Activated T-helper 1 cell treated with anti-CD3 and anti-CD28 coated beads, Interleukin-12 subunit alpha, Interleukin-12 subunit beta, Interleukin-2, Interleukin-4 antibody, amounts not matched to agents 30 ng/mL and 10 ng/mL and 1 ng/mL, durations not matched to agents 14 hours and 24 hours and 36 hours (primary cell): ENCODE measurements around the gene CAMKK1. TPM values are rescaled to one million over a fixed set of nuclear protein-coding genes. Genes with fewer than 3 reads are reported as not detected.

Source experiments
- DNase-seq: peaks from one replicate; pipeline ENCODE4 v3.0.0; 2021; ENCODE audit warnings: low spot score
- H3K27ac Mint-ChIP-seq: one replicate; pipeline ENCODE4 v1.8.0; 2021; ENCODE audit warnings: mild to moderate bottlenecking, mixed read lengths
- H3K27me3 Mint-ChIP-seq: one replicate; pipeline ENCODE4 v1.8.0; 2022; ENCODE audit warnings: mild to moderate bottlenecking, moderate library complexity, mixed read lengths; ENCODE audit not compliant: insufficient read depth
- H3K36me3 Mint-ChIP-seq: one replicate; pipeline ENCODE4 v1.8.0; 2021; ENCODE audit warnings: low read depth, mixed read lengths
- H3K4me1 Mint-ChIP-seq: one replicate; pipeline ENCODE4 v1.8.0; 2021; ENCODE audit warnings: low read depth, mixed read lengths
- H3K4me3 Mint-ChIP-seq: one replicate; pipeline ENCODE4 v1.8.0; 2021; ENCODE audit warnings: mild to moderate bottlenecking, moderate library complexity, mixed read lengths
- H3K9me3 Mint-ChIP-seq: one replicate; pipeline ENCODE4 v1.8.0; 2021; ENCODE audit warnings: mixed read lengths
- intact Hi-C: fragments of 100-400 bp; cut with micrococcal nuclease; formaldehyde crosslinking; loops from one replicate; pipeline ENCODE4 v1.15.1; 2024
- total RNA-seq: library from RNA; stranded (reverse); gene quantifications from 2 replicates; pipeline ENCODE4 v1.2.3, GENCODE V29; 2022

Gene CAMKK1
- total RNA-seq, 1 donor from 2014 or later, result 6.1 TPM

DNA sequence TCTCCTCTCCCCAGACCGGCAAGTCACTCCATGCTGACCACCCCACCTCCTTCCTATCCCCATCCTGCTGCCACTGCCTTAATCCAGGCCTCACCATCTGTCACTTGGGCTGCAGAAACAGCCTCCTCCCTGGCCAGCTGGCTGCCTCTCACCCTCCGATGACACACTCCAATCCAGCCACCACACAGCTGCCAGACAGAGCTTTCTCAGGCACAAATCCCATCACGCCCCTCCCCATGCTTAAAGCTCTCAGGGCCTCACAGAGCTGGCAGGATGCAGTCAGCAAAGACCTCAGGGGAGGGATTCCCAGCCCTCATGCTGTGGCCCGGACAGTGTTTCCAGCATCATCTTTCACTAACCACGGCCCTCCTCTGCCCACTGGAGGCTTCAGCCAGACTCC, 13.7 kb downstream of the CAMKK1 start:
- Mint-ChIP-seq H3K27ac (peak overlapping the region; percentile 52), H3K27me3 (no peaks in the 10 kb centered on the region), H3K36me3 (peaks cover 2% of the 10 kb centered on the region), H3K4me3 (no peak overlapping the region), H3K9me3 (no peaks in the 10 kb centered on the region), H3K4me1 (no peaks in the 10 kb centered on the region)
- DNase-seq, result no peak
- intact Hi-C loops, result no loop called here

DNA sequence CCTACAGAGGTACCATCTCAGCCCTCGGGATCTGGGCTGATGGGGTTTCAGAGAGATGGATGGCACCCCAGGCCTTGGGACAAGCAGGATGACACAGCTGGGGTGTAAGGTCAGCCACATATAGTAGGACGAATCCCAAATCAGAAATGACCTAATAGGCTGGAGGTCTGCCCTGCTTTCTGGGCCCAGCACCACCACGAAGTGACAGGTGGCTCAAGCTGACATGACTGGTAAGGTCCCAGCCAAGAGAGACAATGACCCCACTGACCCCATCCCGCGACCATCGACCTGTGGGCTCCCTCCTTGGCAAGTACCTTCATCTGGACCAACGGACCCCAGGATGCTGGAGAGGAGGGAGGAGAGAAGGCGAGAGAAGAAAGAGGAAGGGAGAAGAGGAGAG, 15.6 kb downstream of the CAMKK1 start:
- H3K4me3 Mint-ChIP-seq, result no peak overlapping the region
- H3K27me3 Mint-ChIP-seq, result no peaks in the 10 kb centered on the region
- peaks cover 4% of the 10 kb centered on the region for H3K36me3 Mint-ChIP-seq
- H3K27ac Mint-ChIP-seq, result no peak overlapping the region
- H3K4me1 Mint-ChIP-seq, result no peaks in the 10 kb centered on the region
- no peak for DNase-seq
- intact Hi-C loops, result no loop called here
- H3K9me3 Mint-ChIP-seq, result no peaks in the 10 kb centered on the region

DNA sequence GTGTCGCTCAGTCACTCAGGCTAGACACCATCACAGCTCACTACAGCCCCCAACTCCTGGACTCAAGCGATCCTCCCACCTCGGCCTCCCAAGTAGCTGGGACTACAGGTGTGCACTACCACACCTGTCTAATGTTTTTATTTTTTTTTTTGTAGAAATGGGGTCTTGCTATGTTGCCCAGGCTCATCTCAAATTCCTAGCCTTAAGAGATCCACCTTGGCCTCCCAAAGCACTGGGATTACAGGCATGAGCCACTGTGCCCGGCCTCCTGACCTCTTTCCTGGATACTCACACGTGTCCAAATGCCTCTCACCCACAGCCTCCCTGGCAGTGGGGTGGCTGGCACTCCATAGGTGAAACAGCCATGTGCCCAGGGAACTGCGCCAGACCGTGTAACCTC, 17.5 kb downstream of the CAMKK1 start:
- no peak overlapping the region for H3K4me3 Mint-ChIP-seq
- no peaks in the 10 kb centered on the region for H3K9me3 Mint-ChIP-seq
- H3K36me3 Mint-ChIP-seq, result peaks cover 8% of the 10 kb centered on the region
- no peak overlapping the region for H3K27ac Mint-ChIP-seq
- peaks cover 8% of the 10 kb centered on the region for H3K4me1 Mint-ChIP-seq
- intact Hi-C loops, result no loop called here
- no peak for DNase-seq
- no peaks in the 10 kb centered on the region for H3K27me3 Mint-ChIP-seq

DNA sequence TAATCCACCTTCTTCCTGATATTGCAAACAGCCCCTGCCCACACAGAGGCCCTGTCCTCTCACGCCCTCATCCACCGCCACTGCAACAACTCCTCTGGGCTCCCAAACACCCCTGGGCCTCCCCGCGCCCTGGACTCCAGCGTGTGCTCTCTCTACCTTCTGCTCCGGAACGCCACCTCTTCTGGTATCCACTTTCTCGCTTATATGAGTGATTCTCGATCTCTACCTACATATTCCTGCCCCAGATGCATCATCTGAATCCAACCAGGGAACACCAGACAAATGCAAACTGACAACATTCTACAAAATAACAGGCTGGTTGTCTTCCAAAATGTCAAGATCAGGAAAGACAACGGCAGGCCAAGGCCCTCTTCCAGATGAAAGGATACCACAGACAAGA, 19.0 kb downstream of the CAMKK1 start:
- no peaks in the 10 kb centered on the region for H3K27me3 Mint-ChIP-seq
- DNase-seq, result no peak
- peaks cover 8% of the 10 kb centered on the region for H3K4me1 Mint-ChIP-seq
- intact Hi-C loops, result no loop called here
- no peak overlapping the region for H3K4me3 Mint-ChIP-seq
- no peaks in the 10 kb centered on the region for H3K9me3 Mint-ChIP-seq
- no peak overlapping the region for H3K27ac Mint-ChIP-seq
- H3K36me3 Mint-ChIP-seq, result peaks cover 8% of the 10 kb centered on the region

DNA sequence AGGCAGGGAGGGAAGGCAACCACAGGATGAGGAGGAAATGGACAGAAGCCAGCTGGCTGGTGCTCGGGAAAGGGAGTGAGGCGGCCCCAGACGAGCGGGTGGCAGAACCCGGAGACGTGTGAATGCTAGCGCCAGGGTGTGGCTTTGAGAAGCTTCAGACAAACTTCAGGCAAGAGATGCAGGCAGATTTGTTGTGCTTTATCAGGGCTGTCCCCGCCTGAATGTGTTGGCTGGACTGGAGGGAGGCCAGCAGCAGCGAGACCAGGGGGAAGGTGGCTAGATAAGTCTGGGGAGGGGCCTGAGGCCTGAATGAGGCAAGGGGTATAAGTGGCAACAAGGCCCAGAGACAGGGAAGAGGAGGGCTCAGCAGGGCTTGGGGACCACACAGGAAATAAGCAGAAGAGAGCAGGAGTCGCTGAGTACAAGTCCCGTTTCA, 22.0 kb downstream of the CAMKK1 start:
- Mint-ChIP-seq H3K36me3 (peaks cover 8% of the 10 kb centered on the region), H3K9me3 (no peaks in the 10 kb centered on the region), H3K4me1 (peaks cover 8% of the 10 kb centered on the region), H3K27me3 (no peaks in the 10 kb centered on the region), H3K4me3 (peak overlapping the region; percentile 42), H3K27ac (peak overlapping the region; percentile 85)
- DNase-seq, result no peak
- intact Hi-C loops, result no loop called here

DNA sequence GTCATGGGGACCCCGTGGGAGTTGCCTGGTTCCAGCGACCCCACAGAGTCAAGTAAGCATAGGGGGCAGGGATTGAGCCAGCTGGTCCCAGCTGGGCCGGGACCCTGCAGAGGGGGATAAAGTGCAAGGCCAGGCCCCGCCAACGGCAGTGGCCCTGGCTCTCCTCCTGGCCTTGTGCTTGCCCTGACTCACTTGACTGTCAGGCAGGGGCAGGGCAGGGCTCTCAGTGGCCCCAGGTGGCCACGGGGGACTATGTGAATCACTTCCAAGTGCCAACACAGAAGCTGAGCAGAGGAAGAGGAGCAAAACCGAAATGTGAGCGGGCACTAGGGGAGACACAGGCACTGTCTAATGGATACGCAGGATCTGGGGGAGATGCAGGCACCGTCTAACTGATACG, 25.2 kb downstream of the CAMKK1 start:
- no peaks in the 10 kb centered on the region for H3K9me3 Mint-ChIP-seq
- H3K27ac Mint-ChIP-seq, result no peak overlapping the region
- H3K4me1 Mint-ChIP-seq, result peaks cover 8% of the 10 kb centered on the region
- no peak for DNase-seq
- H3K27me3 Mint-ChIP-seq, result no peaks in the 10 kb centered on the region
- no peak overlapping the region for H3K4me3 Mint-ChIP-seq
- H3K36me3 Mint-ChIP-seq, result peaks cover 4% of the 10 kb centered on the region
- intact Hi-C loops, result no loop called here

DNA sequence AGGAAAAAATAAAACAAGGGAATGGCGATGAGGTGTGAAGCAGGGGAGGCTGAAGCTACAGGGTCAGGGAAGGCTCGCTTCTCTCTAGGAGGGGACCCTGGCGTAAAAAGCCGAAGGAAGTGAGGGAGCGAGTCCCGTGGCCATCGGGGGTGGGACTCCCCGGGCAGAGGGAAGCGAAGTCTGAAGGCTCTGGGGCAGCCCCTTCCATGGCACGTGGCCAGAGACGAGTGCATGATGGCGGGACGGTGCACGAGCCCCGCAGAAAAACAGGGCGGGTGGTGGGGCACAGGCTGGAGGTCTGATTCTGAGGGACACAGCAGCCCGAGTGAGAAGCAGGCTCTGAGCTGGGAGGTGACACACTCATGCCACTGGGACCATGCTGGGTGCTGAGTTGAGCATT, 25.7 kb downstream of the CAMKK1 start:
- peaks cover 4% of the 10 kb centered on the region for H3K36me3 Mint-ChIP-seq
- H3K27me3 Mint-ChIP-seq, result no peaks in the 10 kb centered on the region
- H3K4me3 Mint-ChIP-seq, result no peak overlapping the region
- H3K9me3 Mint-ChIP-seq, result no peaks in the 10 kb centered on the region
- no peak for DNase-seq
- intact Hi-C loops, result no loop called here
- H3K27ac Mint-ChIP-seq, result no peak overlapping the region
- H3K4me1 Mint-ChIP-seq, result peaks cover 8% of the 10 kb centered on the region

DNA sequence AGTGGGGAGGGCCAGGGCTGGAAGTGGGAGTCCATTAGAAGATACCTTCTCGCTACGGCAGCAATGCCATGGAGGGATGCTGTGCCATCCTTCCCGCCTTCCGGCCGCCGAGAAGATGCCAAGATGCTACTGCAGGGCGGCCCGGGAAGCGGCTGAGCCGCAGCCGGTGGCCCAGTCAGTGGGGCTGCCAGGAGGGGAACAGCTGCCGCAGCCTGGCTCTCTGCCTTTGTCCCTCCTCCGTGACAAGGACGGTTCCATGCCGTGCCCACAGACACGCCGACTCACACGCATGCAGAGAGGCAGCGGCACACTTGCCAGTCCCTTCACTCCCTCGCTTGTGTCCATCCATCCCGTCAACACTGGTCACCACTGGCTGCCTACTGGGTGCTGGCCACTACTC, 26.6 kb downstream of the CAMKK1 start:
- Mint-ChIP-seq H3K4me3 (no peak overlapping the region), H3K36me3 (peaks cover 4% of the 10 kb centered on the region), H3K27ac (no peak overlapping the region), H3K4me1 (peaks cover 8% of the 10 kb centered on the region), H3K9me3 (no peaks in the 10 kb centered on the region), H3K27me3 (no peaks in the 10 kb centered on the region)
- no peak for DNase-seq
- intact Hi-C loops, result no loop called here

DNA sequence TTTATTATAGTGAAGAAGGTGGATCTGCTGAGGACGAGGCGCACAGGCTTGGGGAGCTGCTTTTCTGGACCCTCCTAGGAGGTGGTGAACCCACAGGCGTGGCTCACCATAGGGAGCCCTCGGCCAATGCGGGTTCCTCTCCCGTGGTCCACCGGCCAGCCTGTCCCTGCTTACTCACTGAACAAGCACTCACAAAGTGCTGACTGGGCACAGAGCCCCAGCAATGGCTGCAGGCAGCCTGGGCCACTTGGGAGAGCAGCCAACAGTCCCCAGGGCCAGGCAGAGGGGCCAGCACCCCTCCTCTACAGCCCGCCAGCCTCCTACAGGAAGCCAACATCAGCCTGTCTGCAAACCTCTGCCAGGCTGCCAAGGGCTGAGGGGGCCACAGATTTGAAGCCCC, 27.7 kb downstream of the CAMKK1 start:
- no peak overlapping the region for H3K27ac Mint-ChIP-seq
- H3K27me3 Mint-ChIP-seq, result no peaks in the 10 kb centered on the region
- DNase-seq, result no peak
- H3K4me1 Mint-ChIP-seq, result no peaks in the 10 kb centered on the region
- intact Hi-C loops, result no loop called here
- no peaks in the 10 kb centered on the region for H3K36me3 Mint-ChIP-seq
- H3K9me3 Mint-ChIP-seq, result no peaks in the 10 kb centered on the region
- no peak overlapping the region for H3K4me3 Mint-ChIP-seq

DNA sequence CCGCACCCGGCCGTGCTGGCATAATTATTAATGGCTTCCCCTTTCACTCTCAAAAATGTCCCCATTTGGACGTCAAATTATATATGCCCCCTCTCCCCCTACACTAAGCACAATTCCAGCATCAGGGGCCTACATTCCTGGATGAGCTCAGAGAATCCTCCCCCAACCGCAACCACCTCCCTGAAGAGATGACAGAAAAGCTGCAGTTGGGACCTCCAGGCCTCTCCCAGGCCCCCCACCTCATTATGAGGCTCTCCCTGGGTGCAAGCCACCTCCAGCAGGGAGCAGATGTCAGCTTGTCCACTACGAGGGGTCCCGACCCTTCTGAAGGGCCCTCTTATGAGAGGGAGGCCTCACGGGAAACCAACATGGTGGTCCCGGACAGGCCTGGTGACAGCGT, 28.3 kb downstream of the CAMKK1 start:
- H3K27ac Mint-ChIP-seq, result no peak overlapping the region
- H3K36me3 Mint-ChIP-seq, result no peaks in the 10 kb centered on the region
- no peaks in the 10 kb centered on the region for H3K4me1 Mint-ChIP-seq
- DNase-seq, result no peak
- no peak overlapping the region for H3K4me3 Mint-ChIP-seq
- intact Hi-C loops, result no loop called here
- H3K9me3 Mint-ChIP-seq, result no peaks in the 10 kb centered on the region
- no peaks in the 10 kb centered on the region for H3K27me3 Mint-ChIP-seq

DNA sequence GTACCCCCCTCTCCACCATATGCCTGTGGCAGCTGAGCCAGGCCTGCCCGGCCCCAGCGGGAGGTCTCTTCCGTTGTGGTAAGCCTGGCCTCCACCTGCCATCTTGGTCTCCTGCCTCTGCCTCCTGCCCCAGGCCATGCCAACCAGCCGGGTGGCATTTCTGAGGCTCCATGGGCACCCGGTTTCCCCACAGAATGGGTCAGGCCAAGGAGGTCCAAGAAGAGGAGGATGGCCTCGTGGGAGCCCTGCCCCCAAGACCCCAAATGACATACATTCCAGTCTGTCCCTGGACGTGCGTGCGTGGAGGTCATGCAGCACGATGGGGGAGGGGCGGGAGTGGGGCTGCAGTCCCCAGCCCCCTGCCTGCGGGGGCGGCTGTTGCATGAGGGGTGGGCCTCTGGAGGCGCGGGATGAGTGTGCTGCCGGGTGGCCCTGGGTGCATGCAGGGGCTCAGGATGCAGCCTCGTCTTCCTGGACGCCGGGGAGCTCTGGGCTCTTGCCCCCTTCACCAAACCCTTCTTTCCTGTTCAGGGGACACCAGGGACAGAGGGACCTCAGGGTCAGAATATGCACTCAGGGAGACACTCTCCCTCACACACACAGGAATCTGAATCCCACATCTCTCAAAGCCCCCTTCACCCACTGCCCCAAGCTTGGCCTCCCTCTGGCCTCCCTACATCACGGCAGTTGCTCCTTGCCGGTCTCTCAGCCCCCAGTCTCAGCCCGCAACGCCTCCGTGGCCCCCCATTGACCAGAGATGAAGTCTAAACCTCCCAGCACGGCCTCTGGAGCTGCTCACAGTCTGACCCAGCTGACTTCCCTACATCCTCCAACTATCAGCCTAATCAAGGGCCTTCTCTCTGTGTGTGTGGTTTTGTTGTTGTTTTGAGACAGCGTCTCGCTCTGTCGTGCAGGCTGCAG, 30.8 kb downstream of the CAMKK1 start:
- Mint-ChIP-seq H3K4me1 (no peaks in the 10 kb centered on the region), H3K4me3 (no peak overlapping the region), H3K9me3 (no peaks in the 10 kb centered on the region), H3K27ac (no peak overlapping the region), H3K27me3 (no peaks in the 10 kb centered on the region), H3K36me3 (no peaks in the 10 kb centered on the region)
- intact Hi-C loops, result loop anchor here (2.0 kb wide), 1 partner anchor 53 kb away; no protein-coding TSS in a partner anchor
- DNase-seq, result no peak

DNA sequence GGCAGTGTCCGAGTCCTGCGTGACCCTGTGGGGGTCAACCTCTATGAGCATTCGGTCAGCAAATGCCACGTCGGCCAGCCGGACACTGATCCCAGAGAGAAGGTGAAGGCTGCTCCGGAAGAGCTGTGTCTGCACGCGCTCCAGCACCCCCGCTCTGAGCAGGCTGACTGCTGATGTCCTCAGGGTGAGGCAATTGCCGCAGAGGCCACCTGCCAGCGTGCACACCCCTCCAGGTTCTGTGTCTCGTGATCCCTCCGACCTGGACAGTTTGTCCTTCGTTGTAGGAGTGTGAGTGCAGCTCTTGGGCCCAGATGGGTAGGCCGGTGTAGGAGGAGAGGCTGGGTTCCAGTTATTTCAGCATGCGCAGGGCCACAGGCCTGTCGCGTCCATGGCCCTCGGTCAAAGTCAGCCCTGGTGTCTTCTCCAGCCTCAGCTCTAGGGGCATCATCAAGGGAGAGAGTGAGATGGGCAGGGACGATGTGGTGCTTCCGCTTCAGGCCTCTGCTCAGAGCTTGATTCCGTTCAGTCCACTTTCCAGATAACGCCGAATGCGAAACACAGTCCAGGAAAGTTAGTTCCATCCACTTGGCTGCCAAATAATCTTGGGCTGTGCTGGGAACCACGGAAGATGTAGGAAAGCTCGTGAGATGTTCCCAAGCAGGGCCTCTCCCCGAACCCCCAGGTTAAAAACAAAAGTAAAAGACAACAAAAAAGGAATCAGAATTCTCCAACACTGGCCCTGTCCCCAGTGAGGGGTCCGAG, 31.7 kb downstream of the CAMKK1 start:
- DNase-seq, result no peak
- no peaks in the 10 kb centered on the region for H3K9me3 Mint-ChIP-seq
- H3K27me3 Mint-ChIP-seq, result no peaks in the 10 kb centered on the region
- H3K4me3 Mint-ChIP-seq, result no peak overlapping the region
- no peak overlapping the region for H3K27ac Mint-ChIP-seq
- H3K36me3 Mint-ChIP-seq, result no peaks in the 10 kb centered on the region
- no peaks in the 10 kb centered on the region for H3K4me1 Mint-ChIP-seq
- intact Hi-C loops, result no loop called here

DNA sequence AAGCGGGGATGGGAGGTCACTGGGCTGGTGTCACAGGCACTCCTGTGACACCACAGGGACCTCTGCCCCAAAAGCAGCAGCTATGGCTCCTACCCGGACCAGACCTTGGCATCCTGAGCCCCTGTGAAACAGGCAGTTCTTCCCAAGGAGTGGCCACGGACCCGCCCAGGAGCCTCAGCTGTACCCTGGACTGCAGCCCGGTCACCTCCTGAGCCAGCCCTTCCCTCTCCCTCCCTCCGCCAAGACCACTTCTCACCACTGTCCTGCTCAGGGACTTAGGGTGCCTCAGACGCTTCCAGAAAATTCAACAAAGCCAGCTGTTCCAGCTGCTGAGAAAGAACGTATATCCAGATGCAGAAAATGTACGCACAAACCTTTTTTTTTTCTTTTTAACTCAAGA, 32.9 kb downstream of the CAMKK1 start:
- no peak for DNase-seq
- no peaks in the 10 kb centered on the region for H3K9me3 Mint-ChIP-seq
- no peak overlapping the region for H3K27ac Mint-ChIP-seq
- no peaks in the 10 kb centered on the region for H3K4me1 Mint-ChIP-seq
- no peaks in the 10 kb centered on the region for H3K27me3 Mint-ChIP-seq
- H3K36me3 Mint-ChIP-seq, result no peaks in the 10 kb centered on the region
- intact Hi-C loops, result no loop called here
- H3K4me3 Mint-ChIP-seq, result no peak overlapping the region
